Activated CD4-positive, alpha-beta memory T cell treated with anti-CD3 and anti-CD28 coated beads for 36 hours (primary cell): ENCODE data around the gene HIC1. TPM values are rescaled to one million over a fixed set of nuclear protein-coding genes. Genes with fewer than 3 reads are reported as not detected.

Experiments
- CTCF ChIA-PET: fragments of 350-600 bp; sonication (Branson Sonifier 250); formaldehyde crosslinking; loops from one replicate; lab custom pipeline; 2021; ENCODE audit warnings: antibody characterized with exemption, inconsistent platforms; lab: Charles Lee
- POLR2A ChIA-PET: fragments of 350-600 bp; sonication (Branson Sonifier 250); formaldehyde crosslinking; loops from one replicate; lab custom pipeline; 2021; ENCODE audit warnings: antibody characterized with exemption; lab: Charles Lee
- DNase-seq: peaks from one replicate; pipeline ENCODE4 v3.0.0-alpha.2; 2020
- H3K27ac Mint-ChIP-seq: one replicate; pipeline ENCODE4 v1.8.0; 2021; ENCODE audit warnings: mixed read lengths
- H3K27me3 Mint-ChIP-seq: one replicate; pipeline ENCODE4 v1.8.0; 2021; ENCODE audit warnings: mixed read lengths
- H3K36me3 Mint-ChIP-seq: one replicate; pipeline ENCODE4 v1.8.0; 2021; ENCODE audit warnings: mixed read lengths
- H3K4me1 Mint-ChIP-seq: one replicate; pipeline ENCODE4 v1.8.0; 2021; ENCODE audit warnings: low read depth, mixed read lengths
- H3K4me3 Mint-ChIP-seq: one replicate; pipeline ENCODE4 v1.8.0; 2021; ENCODE audit warnings: mild to moderate bottlenecking, mixed read lengths
- H3K9me3 Mint-ChIP-seq: one replicate; pipeline ENCODE4 v1.8.0; 2021; ENCODE audit warnings: mixed read lengths
- intact Hi-C: fragments of 100-400 bp; cut with micrococcal nuclease; formaldehyde crosslinking; loops from one replicate; pipeline ENCODE4 v1.15.1; 2023
- total RNA-seq, 2 experiments: library from RNA; stranded (reverse); gene quantifications; one replicate each; pipeline ENCODE4 v1.2.3, GENCODE V29; 2021

The HIC1 gene
- total RNA-seq, 2 experiments from 2014 or later, result 13.1 to 13.2 TPM

DNA sequence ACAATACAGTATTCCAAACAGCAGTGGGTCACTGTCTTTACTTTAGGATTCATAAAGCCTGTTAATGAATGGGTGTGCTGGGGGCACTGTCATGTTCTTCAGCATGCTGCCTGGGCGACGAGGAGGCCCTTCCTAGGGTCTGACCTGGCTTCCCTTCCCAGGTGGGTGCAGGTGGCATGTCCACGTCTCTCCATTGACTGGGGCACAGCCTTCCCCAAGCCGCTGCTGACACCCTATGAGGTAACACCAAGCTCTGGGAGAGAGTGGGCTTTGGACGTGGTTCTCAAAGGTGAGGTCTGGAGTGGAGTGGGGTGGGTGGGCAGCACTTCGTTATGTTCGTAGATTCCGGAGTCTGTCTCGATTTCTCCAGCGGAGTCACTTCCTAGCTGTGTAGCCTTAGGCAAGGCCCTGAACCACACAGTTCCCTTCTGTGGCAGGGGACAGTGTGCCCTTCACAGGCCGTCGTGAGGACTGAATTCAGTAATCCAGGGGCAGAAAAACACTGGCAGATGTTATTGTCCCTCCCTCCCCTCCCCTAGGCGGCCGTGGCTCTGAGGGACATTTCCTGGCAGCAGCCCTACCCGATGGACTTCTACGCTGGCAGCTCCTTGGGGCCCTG, 13.9 kb upstream of the HIC1 start:
- H3K9me3 Mint-ChIP-seq, result no peaks in the 10 kb centered on the region
- no peaks in the 10 kb centered on the region for H3K27me3 Mint-ChIP-seq
- ChIA-PET POLR2A (no interaction called here), CTCF (interaction anchor here (0.8 to 1.3 kb wide), 6 partner anchors 9 to 320 kb away, joined by 3 to 5 read pairs (median 3); no protein-coding TSS in a partner anchor)
- H3K27ac Mint-ChIP-seq, result no peak overlapping the region
- peak overlapping the region; percentile 49 for H3K4me3 Mint-ChIP-seq
- peaks cover 23% of the 10 kb centered on the region for H3K4me1 Mint-ChIP-seq
- intact Hi-C loops, result loop anchor here (1.0 to 5.0 kb wide), 3 partner anchors 11 to 324 kb away; partner anchors contain the start of gene DPH1
- H3K36me3 Mint-ChIP-seq, result peaks cover 22% of the 10 kb centered on the region
- DNase-seq, result no peak

DNA sequence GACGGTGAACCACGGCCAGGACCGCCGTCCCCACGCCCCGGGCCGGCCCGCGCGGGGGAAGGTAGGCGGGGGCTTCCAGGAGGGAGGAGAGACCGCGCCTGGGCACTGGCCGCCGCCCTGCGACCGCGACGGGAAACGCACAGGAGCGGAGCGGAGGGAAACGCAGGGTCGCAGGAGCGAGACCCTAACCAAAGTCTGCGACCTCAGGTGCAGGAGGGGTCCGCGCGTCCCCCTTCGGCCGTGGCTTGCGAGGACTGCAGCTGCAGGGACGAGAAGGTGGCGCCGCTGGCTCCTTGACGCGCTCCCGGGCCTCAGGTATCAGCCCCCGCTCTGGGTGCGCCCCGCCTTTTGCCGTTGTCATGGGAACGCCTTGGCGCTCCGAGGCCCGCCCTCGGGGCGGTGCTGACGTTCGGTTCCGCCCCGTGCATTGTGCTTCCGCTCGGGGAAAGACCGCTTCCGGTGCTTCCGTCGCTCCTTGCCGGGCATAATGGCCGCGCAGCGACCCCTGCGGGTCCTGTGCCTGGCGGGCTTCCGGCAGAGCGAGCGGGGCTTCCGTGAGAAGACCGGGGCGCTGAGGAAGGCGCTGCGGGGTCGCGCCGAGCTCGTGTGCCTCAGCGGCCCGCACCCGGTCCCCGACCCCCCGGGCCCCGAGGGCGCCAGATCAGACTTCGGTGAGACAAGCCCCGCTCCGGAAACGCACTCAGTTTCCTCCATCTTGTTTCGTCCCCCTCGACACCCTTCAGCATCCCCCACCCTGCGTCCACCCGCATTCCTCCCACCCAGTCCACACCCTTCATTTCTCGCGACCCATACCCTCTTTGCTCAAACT, 13.1 kb upstream of the HIC1 start, which contains the start of gene OVCA2:
OVCA2 (plus strand) TSS at position 462 of the 829 bp plus-strand sequence; CDS start at position 488, 26 bp downstream.
- intact Hi-C loops, result loop anchor here (1.0 to 5.0 kb wide), 4 partner anchors 9 to 324 kb away; partner anchors contain the start of gene DPH1
- ChIA-PET CTCF (interaction anchor here (0.7 to 1.2 kb wide), 4 partner anchors 10 to 244 kb away, joined by 3 read pairs; no protein-coding TSS in a partner anchor), POLR2A (no interaction called here)

DNA sequence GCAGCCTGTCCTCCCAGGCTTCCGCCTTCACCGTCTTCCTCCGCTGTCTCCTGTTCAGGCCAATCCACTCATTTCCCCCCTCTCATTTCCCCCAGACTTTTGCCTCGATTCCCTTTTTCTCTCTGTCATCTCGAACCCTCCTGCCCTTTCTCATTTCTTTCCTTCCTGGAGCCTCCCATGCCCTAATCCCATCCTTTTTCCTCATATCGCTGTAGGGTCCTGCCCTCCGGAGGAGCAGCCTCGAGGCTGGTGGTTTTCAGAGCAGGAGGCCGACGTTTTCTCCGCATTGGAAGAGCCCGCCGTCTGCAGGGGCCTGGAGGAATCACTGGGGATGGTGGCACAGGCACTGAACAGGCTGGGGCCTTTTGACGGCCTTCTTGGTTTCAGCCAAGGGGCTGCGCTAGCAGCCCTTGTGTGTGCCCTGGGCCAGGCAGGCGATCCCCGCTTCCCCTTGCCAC, 12.5 kb upstream of the HIC1 start:
- Mint-ChIP-seq H3K27ac (peak overlapping the region; percentile 97), H3K4me1 (peaks cover 23% of the 10 kb centered on the region), H3K27me3 (no peaks in the 10 kb centered on the region), H3K9me3 (no peaks in the 10 kb centered on the region), H3K36me3 (peaks cover 17% of the 10 kb centered on the region), H3K4me3 (peak overlapping the region; percentile 96)
- intact Hi-C loops, result loop anchor here (1.0 to 5.0 kb wide), 3 partner anchors 8 to 325 kb away; no protein-coding TSS in a partner anchor
- POLR2A ChIA-PET, result no interaction called here
- DNase-seq, result no peak
- CTCF ChIA-PET, result interaction anchor here (0.7 kb wide), 1 partner anchor 245 kb away, joined by 3 read pairs; no protein-coding TSS in a partner anchor

More for the DNA sequence above, 13.1 kb upstream of the HIC1 start, which contains the start of gene OVCA2:
- peaks cover 23% of the 10 kb centered on the region for H3K4me1 Mint-ChIP-seq
- no peaks in the 10 kb centered on the region for H3K27me3 Mint-ChIP-seq
- H3K4me3 Mint-ChIP-seq, result peak within 1 kb of the TSS; percentile 96
- peaks cover 20% of the 10 kb centered on the region for H3K36me3 Mint-ChIP-seq
- peak; percentile 98 for DNase-seq
- peak within 1 kb of the TSS; percentile 97 for H3K27ac Mint-ChIP-seq
- H3K9me3 Mint-ChIP-seq, result no peaks in the 10 kb centered on the region

DNA sequence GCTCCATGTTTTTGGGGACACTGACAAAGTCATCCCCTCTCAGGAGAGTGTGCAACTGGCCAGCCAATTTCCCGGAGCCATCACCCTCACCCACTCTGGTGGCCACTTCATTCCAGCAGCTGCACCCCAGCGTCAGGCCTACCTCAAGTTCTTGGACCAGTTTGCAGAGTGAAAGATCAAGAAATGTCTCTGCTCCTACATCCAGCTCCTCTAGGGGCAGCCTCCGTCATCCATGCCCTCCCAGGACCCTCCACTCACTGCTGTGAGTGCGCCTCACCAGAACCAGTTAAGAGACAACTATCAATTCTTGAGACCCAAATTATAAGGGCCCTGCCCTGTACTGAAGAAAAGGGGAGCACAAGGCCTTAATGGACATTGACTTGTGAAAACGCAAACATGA, 12.0 kb upstream of the HIC1 start:
- Mint-ChIP-seq H3K36me3 (peaks cover 17% of the 10 kb centered on the region), H3K4me1 (peaks cover 23% of the 10 kb centered on the region), H3K4me3 (peak overlapping the region; percentile 96), H3K27ac (peak overlapping the region; percentile 97), H3K9me3 (no peaks in the 10 kb centered on the region), H3K27me3 (no peaks in the 10 kb centered on the region)
- ChIA-PET CTCF (interaction anchor here (0.9 to 1.6 kb wide), 2 partner anchors 12 to 202 kb away, joined by 3 to 5 read pairs; partner anchors contain the start of gene HIC1), POLR2A (no interaction called here)
- no peak for DNase-seq
- intact Hi-C loops, result loop anchor here (1.0 to 5.0 kb wide), 3 partner anchors 7 to 326 kb away; no protein-coding TSS in a partner anchor

DNA sequence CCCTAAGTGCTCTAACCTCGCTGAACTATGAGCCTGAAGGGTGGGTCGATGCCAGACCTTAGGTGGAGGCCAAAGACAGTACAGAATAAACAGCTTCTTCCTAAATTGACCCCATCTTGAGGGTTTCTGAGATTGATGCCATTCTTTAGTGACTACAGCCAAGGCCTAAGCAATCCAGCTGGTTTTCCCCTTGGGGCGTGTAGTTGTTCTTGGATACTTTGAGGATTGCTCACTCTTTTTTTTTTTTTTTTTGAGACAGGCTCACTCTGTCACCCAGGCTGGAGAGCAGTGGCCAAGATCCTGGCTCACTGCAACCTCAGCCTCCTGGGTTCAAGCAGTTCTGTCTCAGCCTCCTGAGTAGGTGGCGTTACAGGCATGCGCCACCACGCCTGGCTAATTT, 11.1 kb upstream of the HIC1 start:
- Mint-ChIP-seq H3K9me3 (no peaks in the 10 kb centered on the region), H3K4me1 (peaks cover 26% of the 10 kb centered on the region), H3K4me3 (peak overlapping the region; percentile 96), H3K36me3 (peaks cover 17% of the 10 kb centered on the region), H3K27me3 (no peaks in the 10 kb centered on the region), H3K27ac (peak overlapping the region; percentile 46)
- no peak for DNase-seq
- ChIA-PET POLR2A (interaction anchor here (0.7 kb wide), 1 partner anchor 13 kb away, joined by 4 read pairs; no protein-coding TSS in a partner anchor), CTCF (interaction anchor here (0.6 to 1.6 kb wide), 4 partner anchors 11 to 203 kb away, joined by 3 to 6 read pairs (median 4); partner anchors contain the start of gene HIC1)
- intact Hi-C loops, result loop anchor here (5.0 kb wide), 2 partner anchors 151 to 326 kb away; no protein-coding TSS in a partner anchor

DNA sequence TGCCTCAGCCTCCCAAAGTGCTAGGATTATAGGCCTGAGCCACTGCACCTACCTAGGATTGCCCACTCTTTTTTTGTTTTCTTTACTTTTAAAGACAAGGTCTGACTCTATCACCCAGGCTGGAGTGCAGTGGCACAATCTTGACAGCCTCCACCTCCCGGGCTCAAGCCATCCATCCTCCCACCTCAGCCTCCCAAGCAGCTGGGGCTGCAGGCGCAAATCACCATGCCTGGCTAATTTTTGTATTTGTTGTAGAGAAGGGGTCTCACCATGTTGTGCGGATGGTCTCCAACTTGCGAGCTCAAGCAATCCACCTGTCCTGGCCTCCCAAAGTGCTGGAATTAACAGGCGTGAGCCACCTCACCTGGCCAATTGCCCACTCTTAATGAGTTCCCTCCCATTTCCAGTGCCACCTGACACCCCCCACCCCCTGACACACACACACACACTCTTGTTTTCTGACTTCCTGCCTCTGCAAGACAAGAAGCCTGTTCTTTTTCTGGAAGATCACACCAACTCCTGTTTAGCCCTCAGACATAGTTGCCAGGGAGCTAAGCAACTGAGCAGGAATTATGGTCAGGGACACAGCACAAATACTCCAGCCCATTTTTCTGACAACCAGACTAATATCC, 10.5 kb upstream of the HIC1 start:
- no peaks in the 10 kb centered on the region for H3K9me3 Mint-ChIP-seq
- intact Hi-C loops, result loop anchor here (5.0 kb wide), 2 partner anchors 152 to 327 kb away; no protein-coding TSS in a partner anchor
- no peaks in the 10 kb centered on the region for H3K27me3 Mint-ChIP-seq
- POLR2A ChIA-PET, result no interaction called here
- peaks cover 32% of the 10 kb centered on the region for H3K4me1 Mint-ChIP-seq
- H3K36me3 Mint-ChIP-seq, result peaks cover 17% of the 10 kb centered on the region
- CTCF ChIA-PET, result interaction anchor here (1.1 to 1.6 kb wide), 2 partner anchors 14 to 201 kb away, joined by 5 to 6 read pairs; no protein-coding TSS in a partner anchor
- no peak overlapping the region for H3K27ac Mint-ChIP-seq
- DNase-seq, result no peak
- no peak overlapping the region for H3K4me3 Mint-ChIP-seq

DNA sequence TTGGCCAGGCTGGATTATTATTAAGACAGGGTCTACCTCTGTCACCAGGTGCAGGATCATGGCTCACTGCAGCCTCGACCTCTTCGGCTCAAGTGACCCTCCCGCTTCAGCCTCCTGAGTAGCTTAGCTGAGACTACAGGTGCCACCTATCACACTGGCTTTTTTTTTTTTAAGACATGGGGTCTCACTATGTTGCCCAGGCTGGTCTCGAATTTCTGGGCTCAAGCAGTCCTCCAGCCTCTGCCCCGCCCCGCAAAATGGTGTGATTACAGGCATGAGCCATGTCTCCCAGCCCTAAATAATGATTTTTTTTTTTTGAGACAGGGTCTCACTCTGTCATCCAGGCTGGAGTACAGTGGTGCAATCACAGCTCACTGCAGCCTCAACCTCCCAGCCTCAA, 7.3 kb upstream of the HIC1 start:
- Mint-ChIP-seq H3K36me3 (peaks cover 13% of the 10 kb centered on the region), H3K27me3 (peaks cover 7% of the 10 kb centered on the region), H3K9me3 (no peaks in the 10 kb centered on the region), H3K27ac (no peak overlapping the region), H3K4me1 (peaks cover 30% of the 10 kb centered on the region), H3K4me3 (no peak overlapping the region)
- intact Hi-C loops, result no loop called here
- ChIA-PET CTCF (interaction anchor here (1.0 to 2.0 kb wide), 3 partner anchors 11 to 197 kb away, joined by 4 to 7 read pairs (median 4); no protein-coding TSS in a partner anchor), POLR2A (no interaction called here)
- DNase-seq, result no peak

DNA sequence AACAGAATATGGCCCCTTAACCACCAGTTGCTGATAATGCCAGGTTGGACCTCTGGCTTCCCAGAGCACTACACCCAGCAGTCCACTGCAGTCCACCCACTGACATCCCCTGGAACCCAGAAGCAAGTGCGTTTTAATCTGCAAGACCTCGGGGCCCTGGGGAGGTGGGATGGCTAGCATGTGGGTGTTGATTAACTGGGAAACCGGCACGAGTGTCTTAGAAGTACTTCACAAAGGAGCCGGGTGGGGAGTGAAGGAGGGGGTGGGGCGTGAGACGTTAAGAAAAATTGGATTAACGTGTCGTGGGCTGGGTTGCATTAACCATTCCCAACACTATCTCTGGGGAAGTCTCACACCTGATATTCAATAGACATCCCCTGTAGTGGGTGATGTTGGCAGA, 6.1 kb upstream of the HIC1 start:
- CTCF ChIA-PET, result interaction anchor here (1.5 to 2.0 kb wide), 2 partner anchors 10 to 196 kb away, joined by 6 to 7 read pairs; no protein-coding TSS in a partner anchor
- intact Hi-C loops, result no loop called here
- no peaks in the 10 kb centered on the region for H3K9me3 Mint-ChIP-seq
- DNase-seq, result no peak
- POLR2A ChIA-PET, result no interaction called here
- peak overlapping the region; percentile 71 for H3K4me3 Mint-ChIP-seq
- H3K27me3 Mint-ChIP-seq, result peaks cover 7% of the 10 kb centered on the region
- H3K27ac Mint-ChIP-seq, result no peak overlapping the region
- peaks cover 3% of the 10 kb centered on the region for H3K36me3 Mint-ChIP-seq
- peaks cover 25% of the 10 kb centered on the region for H3K4me1 Mint-ChIP-seq

DNA sequence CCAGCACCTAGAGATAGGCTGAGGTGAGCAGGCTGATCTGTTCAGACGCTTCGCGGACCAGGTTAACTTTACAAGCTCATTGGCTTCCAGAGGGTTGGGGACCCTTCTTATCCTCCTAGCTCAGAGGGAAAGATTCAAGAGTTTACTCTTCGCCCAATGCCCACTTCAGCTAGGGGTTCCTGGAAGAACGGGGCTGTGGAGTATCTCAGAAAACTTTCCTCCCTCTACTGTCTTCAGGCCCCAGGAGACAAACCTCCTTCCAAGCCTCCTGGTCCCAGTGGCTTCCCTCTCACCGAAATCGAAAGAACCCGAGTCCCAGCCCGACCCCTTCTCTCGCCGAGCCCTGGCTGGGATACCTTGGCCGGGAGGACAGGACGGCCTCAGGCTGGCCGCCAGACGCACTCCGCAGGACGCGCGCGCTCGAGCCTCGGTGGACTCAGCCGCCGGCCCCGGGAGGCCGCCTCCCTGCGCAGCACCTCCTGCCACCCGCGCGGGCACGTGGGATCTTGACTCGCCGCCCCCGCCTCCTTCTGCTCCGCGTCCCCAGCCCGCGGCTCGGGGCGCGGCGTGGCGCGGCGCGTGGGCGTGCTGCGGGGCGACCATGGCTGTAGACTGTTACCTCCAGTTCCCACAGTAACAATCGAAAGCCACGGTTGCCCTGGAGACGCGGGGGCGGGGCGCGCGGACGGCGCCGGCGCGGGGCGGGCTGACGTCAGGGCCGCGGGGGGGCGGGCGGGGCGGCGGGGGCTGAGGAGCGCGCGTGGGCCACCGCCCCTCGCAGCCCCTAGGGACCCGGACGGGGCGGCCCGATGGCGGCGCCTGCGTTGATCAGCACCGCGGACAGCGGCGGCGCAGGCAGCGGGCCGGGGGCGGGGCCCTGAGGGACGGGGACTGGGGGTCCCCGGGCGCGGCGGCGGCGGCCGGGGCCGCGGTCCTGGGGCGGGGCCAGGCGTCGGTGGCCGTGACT, 5.3 kb upstream of the HIC1 start:
- ChIA-PET CTCF (interaction anchor here (1.5 kb wide), 1 partner anchor 195 kb away, joined by 6 read pairs; no protein-coding TSS in a partner anchor), POLR2A (no interaction called here)
- Mint-ChIP-seq H3K27me3 (peaks cover 7% of the 10 kb centered on the region), H3K27ac (no peak overlapping the region), H3K4me3 (peak overlapping the region; percentile 71), H3K4me1 (peaks cover 24% of the 10 kb centered on the region), H3K36me3 (peaks cover 2% of the 10 kb centered on the region), H3K9me3 (no peaks in the 10 kb centered on the region)
- peak; percentile 92 for DNase-seq
- intact Hi-C loops, result loop anchor here (1.0 to 5.0 kb wide), 5 partner anchors 7 to 353 kb away; partner anchors contain the start of genes MNT, OVCA2, SGSM2 and SMG6
